Fibroblast of peridontal ligament (primary cell): ENCODE measurements around the gene ADGRV1.
"Not testable (repeated sequence)": the region's sequence is repeated elsewhere in the genome, so short reads cannot be mapped to it uniquely, and the experiment has no call there.

Experiments
- DNase-seq: peaks from one replicate; pipeline ENCODE4 v3.0.0-alpha.2; 2010; ENCODE audit errors: extremely low read depth

The ADGRV1 gene

GRCh38 chr5:90593083-90593482 lies 34.5 kb downstream of the ADGRV1 start:
- not testable (repeated sequence) for DNase-seq

- DNase-seq: not testable (repeated sequence)
These were observed 37.2 kb downstream of the ADGRV1 start for GRCh38 chr5:90595766-90596165.

GRCh38 chr5:90598293-90598692 lies 39.7 kb downstream of the ADGRV1 start:
- no peak for DNase-seq

GRCh38 chr5:90600307-90600706 lies 41.7 kb downstream of the ADGRV1 start:
- DNase-seq: not testable (repeated sequence)

- DNase-seq: no peak
These were observed 42.9 kb downstream of the ADGRV1 start for GRCh38 chr5:90601468-90601867.

- DNase-seq: no peak
These were observed 44.1 kb downstream of the ADGRV1 start for GRCh38 chr5:90602681-90603080.

- no peak for DNase-seq
These were observed 47.9 kb downstream of the ADGRV1 start for GRCh38 chr5:90606539-90606938.

- no peak for DNase-seq
These were observed 54.3 kb downstream of the ADGRV1 start for GRCh38 chr5:90612919-90613318.

GRCh38 chr5:90613459-90613858 lies 54.9 kb downstream of the ADGRV1 start:
- no peak for DNase-seq

GRCh38 chr5:90613918-90614504 lies 55.4 kb downstream of the ADGRV1 start:
- DNase-seq: no peak

- DNase-seq: no peak
These were observed 56.8 kb downstream of the ADGRV1 start for GRCh38 chr5:90615355-90615754.

GRCh38 chr5:90618071-90618470 lies 59.5 kb downstream of the ADGRV1 start:
- DNase-seq: no peak

GRCh38 chr5:90619762-90620161 lies 61.2 kb downstream of the ADGRV1 start:
- not testable (repeated sequence) for DNase-seq

- DNase-seq: no peak
These were observed 63.3 kb downstream of the ADGRV1 start for GRCh38 chr5:90621848-90622247.

GRCh38 chr5:90626493-90626892 lies 67.9 kb downstream of the ADGRV1 start:
- DNase-seq: no peak

GRCh38 chr5:90628492-90628891 lies 69.9 kb downstream of the ADGRV1 start:
- no peak for DNase-seq

GRCh38 chr5:90632791-90633190 lies 74.2 kb downstream of the ADGRV1 start:
- DNase-seq: no peak

GRCh38 chr5:90636948-90637347 lies 78.4 kb downstream of the ADGRV1 start:
- DNase-seq: no peak

GRCh38 chr5:90637731-90638130 lies 79.1 kb downstream of the ADGRV1 start:
- DNase-seq: no peak

- no peak for DNase-seq
These were observed 80.3 kb downstream of the ADGRV1 start for GRCh38 chr5:90638878-90639277.

- no peak for DNase-seq
These were observed 82.0 kb downstream of the ADGRV1 start for GRCh38 chr5:90640484-90641059.

GRCh38 chr5:90641528-90641927 lies 82.9 kb downstream of the ADGRV1 start:
- no peak for DNase-seq

- no peak for DNase-seq
These were observed 84.2 kb downstream of the ADGRV1 start for GRCh38 chr5:90642706-90643229.

GRCh38 chr5:90644132-90644531 lies 85.5 kb downstream of the ADGRV1 start:
- DNase-seq: no peak
